HL-60 (cell line): Measurements from ENCODE around the gene TYK2.

Experiments
- DNase-seq, 2 experiments: peaks; one replicate each; pipeline ENCODE4 v3.0.0-alpha.2; 2010 to 2020; ENCODE audit warnings: low read depth in 1 of 2, low spot score in 1 of 2
- H3K27ac ChIP-seq: fragments of 250-450 bp; sonication (Bioruptor Pico); replicated peaks from 2 replicates; pipeline ENCODE4 v1.5.1; 2020; ENCODE audit warnings: mild to moderate bottlenecking, moderate library complexity
- H3K27me3 ChIP-seq: fragments of 250-450 bp; sonication (Bioruptor Pico); 2 replicates; pipeline ENCODE4 v1.5.1; 2021; ENCODE audit warnings: mild to moderate bottlenecking, moderate library complexity; ENCODE audit not compliant: insufficient read depth, poor library complexity, severe bottlenecking
- H3K4me3 ChIP-seq: replicated peaks from 2 replicates; pipeline ENCODE4 v1.5.1; 2011; ENCODE audit warnings: mild to moderate bottlenecking, control low read depth, low read length; ENCODE audit not compliant: insufficient read depth
- GABPA ChIP-seq: IDR thresholded peaks from 2 replicates; pipeline ENCODE4 v1.6.1; 2012; ENCODE audit warnings: low read depth
- POLR2AphosphoS5 ChIP-seq: IDR thresholded peaks from 2 replicates; pipeline ENCODE4 v1.6.1; 2012; ENCODE audit warnings: low read depth
- SPI1 ChIP-seq: IDR thresholded peaks from 2 replicates; pipeline ENCODE4 v1.6.1; 2012; ENCODE audit warnings: low read depth, mild to moderate bottlenecking, borderline replicate concordance
- TF ChIP-seq, protein P1 (sequence below): IDR thresholded peaks from one replicate; pipeline ENCODE4 v1.5.1; 2011; ENCODE audit warnings: low read length, control low read depth, inconsistent platforms; ENCODE audit not compliant: insufficient read depth
- TF ChIP-seq, protein P2 (sequence below): IDR thresholded peaks from 2 replicates; pipeline ENCODE4 v1.6.1; 2012; ENCODE audit warnings: low read depth; ENCODE audit not compliant: insufficient replicate concordance

Gene TYK2

DNA sequence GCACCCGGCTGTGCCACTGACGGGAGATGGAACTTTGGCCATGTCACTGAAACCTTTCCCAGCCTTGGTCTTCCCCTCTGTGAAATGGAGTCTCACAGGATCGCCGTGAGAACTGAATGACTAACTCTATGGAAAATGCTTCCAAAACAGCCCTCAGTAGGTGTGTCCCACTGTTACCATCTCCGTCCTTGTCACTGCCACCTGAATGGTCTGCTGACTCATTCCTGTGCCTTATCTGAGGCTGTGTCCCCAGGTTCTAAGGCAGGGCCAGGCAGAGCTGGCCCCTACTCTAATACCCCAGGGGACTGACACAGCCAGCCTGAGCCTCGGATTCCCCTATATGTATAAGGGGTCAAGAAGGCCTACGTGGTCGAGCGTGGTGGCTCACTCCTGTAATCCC lies 18.4 kb upstream of the TYK2 start:
- no peak for TF ChIP-seq SPI1
- TF ChIP-seq POLR2AphosphoS5, result no peak
- TF ChIP-seq GABPA, result no peak
- TF ChIP-seq, protein P1, sequence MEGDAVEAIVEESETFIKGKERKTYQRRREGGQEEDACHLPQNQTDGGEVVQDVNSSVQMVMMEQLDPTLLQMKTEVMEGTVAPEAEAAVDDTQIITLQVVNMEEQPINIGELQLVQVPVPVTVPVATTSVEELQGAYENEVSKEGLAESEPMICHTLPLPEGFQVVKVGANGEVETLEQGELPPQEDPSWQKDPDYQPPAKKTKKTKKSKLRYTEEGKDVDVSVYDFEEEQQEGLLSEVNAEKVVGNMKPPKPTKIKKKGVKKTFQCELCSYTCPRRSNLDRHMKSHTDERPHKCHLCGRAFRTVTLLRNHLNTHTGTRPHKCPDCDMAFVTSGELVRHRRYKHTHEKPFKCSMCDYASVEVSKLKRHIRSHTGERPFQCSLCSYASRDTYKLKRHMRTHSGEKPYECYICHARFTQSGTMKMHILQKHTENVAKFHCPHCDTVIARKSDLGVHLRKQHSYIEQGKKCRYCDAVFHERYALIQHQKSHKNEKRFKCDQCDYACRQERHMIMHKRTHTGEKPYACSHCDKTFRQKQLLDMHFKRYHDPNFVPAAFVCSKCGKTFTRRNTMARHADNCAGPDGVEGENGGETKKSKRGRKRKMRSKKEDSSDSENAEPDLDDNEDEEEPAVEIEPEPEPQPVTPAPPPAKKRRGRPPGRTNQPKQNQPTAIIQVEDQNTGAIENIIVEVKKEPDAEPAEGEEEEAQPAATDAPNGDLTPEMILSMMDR, result no peak
- TF ChIP-seq, protein P2, sequence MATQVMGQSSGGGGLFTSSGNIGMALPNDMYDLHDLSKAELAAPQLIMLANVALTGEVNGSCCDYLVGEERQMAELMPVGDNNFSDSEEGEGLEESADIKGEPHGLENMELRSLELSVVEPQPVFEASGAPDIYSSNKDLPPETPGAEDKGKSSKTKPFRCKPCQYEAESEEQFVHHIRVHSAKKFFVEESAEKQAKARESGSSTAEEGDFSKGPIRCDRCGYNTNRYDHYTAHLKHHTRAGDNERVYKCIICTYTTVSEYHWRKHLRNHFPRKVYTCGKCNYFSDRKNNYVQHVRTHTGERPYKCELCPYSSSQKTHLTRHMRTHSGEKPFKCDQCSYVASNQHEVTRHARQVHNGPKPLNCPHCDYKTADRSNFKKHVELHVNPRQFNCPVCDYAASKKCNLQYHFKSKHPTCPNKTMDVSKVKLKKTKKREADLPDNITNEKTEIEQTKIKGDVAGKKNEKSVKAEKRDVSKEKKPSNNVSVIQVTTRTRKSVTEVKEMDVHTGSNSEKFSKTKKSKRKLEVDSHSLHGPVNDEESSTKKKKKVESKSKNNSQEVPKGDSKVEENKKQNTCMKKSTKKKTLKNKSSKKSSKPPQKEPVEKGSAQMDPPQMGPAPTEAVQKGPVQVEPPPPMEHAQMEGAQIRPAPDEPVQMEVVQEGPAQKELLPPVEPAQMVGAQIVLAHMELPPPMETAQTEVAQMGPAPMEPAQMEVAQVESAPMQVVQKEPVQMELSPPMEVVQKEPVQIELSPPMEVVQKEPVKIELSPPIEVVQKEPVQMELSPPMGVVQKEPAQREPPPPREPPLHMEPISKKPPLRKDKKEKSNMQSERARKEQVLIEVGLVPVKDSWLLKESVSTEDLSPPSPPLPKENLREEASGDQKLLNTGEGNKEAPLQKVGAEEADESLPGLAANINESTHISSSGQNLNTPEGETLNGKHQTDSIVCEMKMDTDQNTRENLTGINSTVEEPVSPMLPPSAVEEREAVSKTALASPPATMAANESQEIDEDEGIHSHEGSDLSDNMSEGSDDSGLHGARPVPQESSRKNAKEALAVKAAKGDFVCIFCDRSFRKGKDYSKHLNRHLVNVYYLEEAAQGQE, result no peak
- DNase-seq, result no peak
- Histone ChIP-seq H3K27ac (no peak overlapping the region), H3K4me3 (no peak overlapping the region), H3K27me3 (no peaks in the 10 kb centered on the region)

DNA sequence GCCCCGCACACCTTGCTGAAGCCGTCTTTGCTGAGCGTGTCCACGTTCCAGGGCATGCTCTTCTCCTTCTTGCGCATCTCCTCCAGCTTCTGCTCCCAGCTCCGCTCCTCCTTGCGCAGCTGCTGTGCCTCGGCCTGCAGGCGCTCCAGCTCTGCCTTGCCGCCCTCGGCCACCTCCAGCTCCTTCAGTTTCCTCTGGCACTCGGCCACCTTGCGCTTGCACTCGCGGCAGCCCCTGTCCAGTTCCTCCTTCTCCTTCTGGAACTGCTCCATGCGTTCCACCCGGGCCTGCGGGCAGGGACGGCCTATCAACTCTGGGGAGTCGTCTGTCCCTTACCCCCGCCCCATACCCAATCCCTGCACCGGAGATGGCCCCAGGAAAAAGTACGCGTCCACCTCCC lies 15.5 kb upstream of the TYK2 start:
- Histone ChIP-seq H3K27me3 (no peaks in the 10 kb centered on the region), H3K4me3 (no peak overlapping the region), H3K27ac (no peak overlapping the region)
- no peak for DNase-seq
- no peak for TF ChIP-seq GABPA
- no peak for TF ChIP-seq SPI1
- TF ChIP-seq, protein P2, result no peak
- no peak for TF ChIP-seq POLR2AphosphoS5
- TF ChIP-seq, protein P1, result no peak

DNA sequence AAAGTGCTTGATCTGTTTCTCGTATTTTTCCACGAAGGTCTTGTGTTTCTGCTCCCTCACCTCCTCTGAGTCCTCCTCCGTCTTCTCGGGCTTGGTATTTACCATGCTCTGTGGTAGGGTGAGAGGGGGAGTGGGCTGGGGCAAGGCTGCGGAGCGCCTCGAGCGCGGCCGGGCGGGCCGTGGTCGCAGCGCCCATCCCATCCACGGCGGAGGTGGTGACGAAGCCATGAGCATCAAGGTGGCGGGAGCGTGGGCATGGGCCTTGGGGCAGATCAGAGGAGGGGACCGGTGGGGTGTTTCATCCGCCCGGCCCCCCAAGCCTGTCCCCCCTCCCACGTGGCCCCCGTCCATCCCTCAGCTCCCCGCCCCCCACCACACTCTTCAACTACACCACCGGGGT lies 15.1 kb upstream of the TYK2 start:
- Histone ChIP-seq H3K4me3 (no peak overlapping the region), H3K27ac (no peak overlapping the region), H3K27me3 (no peaks in the 10 kb centered on the region)
- DNase-seq, result no peak
- TF ChIP-seq POLR2AphosphoS5 (no peak), GABPA (no peak), SPI1 (no peak)
- TF ChIP-seq, protein P2, result no peak
- TF ChIP-seq, protein P1, result no peak
